ENCODE data around the gene SNRPB2. TPM values are rescaled to one million over a fixed set of nuclear protein-coding genes. Genes with fewer than 3 reads are reported as not detected.

The SNRPB2 gene
- total and polyA plus RNA-seq, 4 donors, result 36.0 to 63.9 (median 45.0) TPM

Other genes with a start within 250 kb of the SNRPB2 start
- gene KIF16B, start 156.6 kb upstream of the SNRPB2 start, total RNA-seq, result 10 to 100 TPM; 17.3 to 20.6 TPM
- gene KIF16B, start 156.6 kb upstream of the SNRPB2 start, polyA plus RNA-seq, result 10 to 100 TPM in 1 of 2 donors, 1 to 10 TPM in 1; 6.5 to 10.3 TPM
- not detected for gene OTOR, start 18.3 kb downstream of the SNRPB2 start, total RNA-seq
- gene OTOR, start 18.3 kb downstream of the SNRPB2 start, polyA plus RNA-seq, result not detected

Data from aorta (tissue), 4 donors.